ENCODE results near the gene CASP8AP2.

DNA sequence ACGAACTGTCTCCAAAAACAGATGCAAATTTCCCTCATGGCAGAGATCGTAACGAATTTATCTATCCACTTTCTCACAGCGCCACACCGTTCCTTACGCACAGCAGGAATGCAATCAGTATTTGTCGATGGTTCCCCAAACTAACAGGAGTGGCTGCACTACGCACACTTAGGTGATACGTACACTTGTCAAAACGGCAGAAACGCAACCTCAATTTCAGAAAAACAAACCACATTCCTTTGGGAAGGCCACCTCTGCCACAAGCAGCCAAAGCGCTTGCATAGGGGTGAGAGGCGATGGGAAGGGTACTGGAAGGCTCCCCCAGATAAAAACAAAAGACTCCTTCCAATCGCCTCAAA, 10.7 kb upstream of the CASP8AP2 start:
- TF ChIP-seq PATZ1 (CRISPR knock-in tag; IDR thresholded peaks at IDR 0.05; ENCODE audit: borderline replicate concordance) (no peak), CREB5 (CRISPR knock-in tag; IDR thresholded peaks at IDR 0.05; ENCODE audit: low read depth) (no peak), RARB (CRISPR knock-in tag; IDR thresholded peaks at IDR 0.05) (no peak), ZC3H10 (CRISPR knock-in tag; IDR thresholded peaks at IDR 0.05) (no peak), TOX (CRISPR knock-in tag; IDR thresholded peaks at IDR 0.05; ENCODE audit: borderline replicate concordance) (no peak), ZNF8 (CRISPR knock-in tag; IDR thresholded peaks at IDR 0.05) (no peak), CSRNP3 (CRISPR knock-in tag; IDR thresholded peaks at IDR 0.05) (no peak), ESRRG (CRISPR knock-in tag; IDR thresholded peaks at IDR 0.05) (no peak), ARNTL (CRISPR knock-in tag; IDR thresholded peaks at IDR 0.05; ENCODE audit: borderline replicate concordance, low read depth) (no peak)
- TF ChIP-seq, protein P1, sequence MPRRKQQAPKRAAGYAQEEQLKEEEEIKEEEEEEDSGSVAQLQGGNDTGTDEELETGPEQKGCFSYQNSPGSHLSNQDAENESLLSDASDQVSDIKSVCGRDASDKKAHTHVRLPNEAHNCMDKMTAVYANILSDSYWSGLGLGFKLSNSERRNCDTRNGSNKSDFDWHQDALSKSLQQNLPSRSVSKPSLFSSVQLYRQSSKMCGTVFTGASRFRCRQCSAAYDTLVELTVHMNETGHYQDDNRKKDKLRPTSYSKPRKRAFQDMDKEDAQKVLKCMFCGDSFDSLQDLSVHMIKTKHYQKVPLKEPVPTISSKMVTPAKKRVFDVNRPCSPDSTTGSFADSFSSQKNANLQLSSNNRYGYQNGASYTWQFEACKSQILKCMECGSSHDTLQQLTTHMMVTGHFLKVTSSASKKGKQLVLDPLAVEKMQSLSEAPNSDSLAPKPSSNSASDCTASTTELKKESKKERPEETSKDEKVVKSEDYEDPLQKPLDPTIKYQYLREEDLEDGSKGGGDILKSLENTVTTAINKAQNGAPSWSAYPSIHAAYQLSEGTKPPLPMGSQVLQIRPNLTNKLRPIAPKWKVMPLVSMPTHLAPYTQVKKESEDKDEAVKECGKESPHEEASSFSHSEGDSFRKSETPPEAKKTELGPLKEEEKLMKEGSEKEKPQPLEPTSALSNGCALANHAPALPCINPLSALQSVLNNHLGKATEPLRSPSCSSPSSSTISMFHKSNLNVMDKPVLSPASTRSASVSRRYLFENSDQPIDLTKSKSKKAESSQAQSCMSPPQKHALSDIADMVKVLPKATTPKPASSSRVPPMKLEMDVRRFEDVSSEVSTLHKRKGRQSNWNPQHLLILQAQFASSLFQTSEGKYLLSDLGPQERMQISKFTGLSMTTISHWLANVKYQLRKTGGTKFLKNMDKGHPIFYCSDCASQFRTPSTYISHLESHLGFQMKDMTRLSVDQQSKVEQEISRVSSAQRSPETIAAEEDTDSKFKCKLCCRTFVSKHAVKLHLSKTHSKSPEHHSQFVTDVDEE (CRISPR knock-in tag; IDR thresholded peaks at IDR 0.05), result no peak

All from SK-N-SH treated with all-trans-retinoic acid at 6 μM for 48 hours (cell line).